Measurements from ENCODE around the gene RNF26. TPM values are rescaled to one million over a fixed set of nuclear protein-coding genes. Genes with fewer than 3 reads are reported as not detected.
A peak's percentile ranks its signal among the peaks of the same experiment; 100 is the strongest.

The RNF26 gene
- total and polyA plus RNA-seq, 2 donors (not counting 3 experiments of a cell fraction or from before 2014, with no cell fraction given), result 40.1 to 43.8 TPM

- Histone ChIP-seq H3K36me3 (ENCODE audit: control insufficient read depth in 2 of 2, extremely low read depth in 1 of 2, insufficient read depth in 2 of 2, low read length in 2 of 2) (peaks cover 24 to 29% of the 10 kb centered on the region in 2 experiments), H3K4me1 (ENCODE audit: control insufficient read depth, extremely low read depth, insufficient read depth, low read length) (peaks cover 2% of the 10 kb centered on the region), H3K9me1 (replicated peaks; ENCODE audit: control insufficient read depth, extremely low read depth, insufficient read depth, low read length) (no peaks in the 10 kb centered on the region), H3K79me2 (ENCODE audit: control insufficient read depth, insufficient read depth, low read length) (no peaks in the 10 kb centered on the region), H3K9me3 (replicated peaks; ENCODE audit: control insufficient read depth, insufficient read depth, low read length) (no peaks in the 10 kb centered on the region), H3K27ac (ENCODE audit: insufficient read depth, low read depth, low read length) (no peak overlapping the region), H3K9ac (replicated peaks; ENCODE audit: extremely low read depth, insufficient read depth, low read length) (no peak overlapping the region), H2AFZ (ENCODE audit: low read depth, low read length) (no peak overlapping the region), H4K20me1 (replicated peaks; ENCODE audit: control insufficient read depth, extremely low read depth, insufficient read depth, low read length) (no peaks in the 10 kb centered on the region), H3K4me2 (ENCODE audit: insufficient read depth, low read length) (no peak overlapping the region), H3K4me3 (replicated peaks in 1 of 3; ENCODE audit: insufficient read depth in 1 of 3, low read depth in 1 of 3, low read length in 3 of 3) (no peak overlapping the region), H3K27me3 (ENCODE audit: control insufficient read depth in 2 of 2, insufficient read depth in 2 of 2, low read length in 2 of 2) (no peaks in the 10 kb centered on the region)
- dilution Hi-C loops (cut with MboI; ENCODE audit: extremely low pct_ligation_motif_present, low sequenced_read_pairs), result no loop called here
- ChIA-PET POLR2A (no interaction called here), CTCF (interaction anchor here (0.5 to 1.6 kb wide), 7 partner anchors 10 to 310 kb away, joined by 3 to 7 read pairs (median 3); partner anchors contain the start of gene CBL)
- no peak for FAIRE-seq
- BruUV-seq (replicated peaks), result TSS peak; percentile 1
- intact Hi-C loops (cut with micrococcal nuclease), result no loop called here
- TF ChIP-seq EZH2 (IDR thresholded peaks at IDR 0.05; ENCODE audit: borderline replicate concordance, low read depth, low read length, severe bottlenecking) (no peak), POLR2AphosphoS5 (IDR thresholded peaks at IDR 0.05; ENCODE audit: insufficient read depth, low read depth, low read length) (no peak), MAX (IDR thresholded peaks at IDR 0.05; ENCODE audit: insufficient read depth, insufficient read length) (no peak)
- DNase-seq (ENCODE audit: low read depth, low spot score), result no peak
Observed at GRCh38 chr11:119300198-119300964, 33.9 kb upstream of the RNF26 start.

- FAIRE-seq (no peak), DNase-seq (ENCODE audit: low read depth, low spot score) (no peak)
- Histone ChIP-seq H2AFZ (ENCODE audit: low read depth, low read length) (no peak overlapping the region), H3K36me3 (ENCODE audit: control insufficient read depth in 2 of 2, extremely low read depth in 1 of 2, insufficient read depth in 2 of 2, low read length in 2 of 2) (peaks cover 20 to 23% of the 10 kb centered on the region in 2 experiments), H4K20me1 (replicated peaks; ENCODE audit: control insufficient read depth, extremely low read depth, insufficient read depth, low read length) (no peaks in the 10 kb centered on the region), H3K4me3 (replicated peaks in 1 of 3; ENCODE audit: insufficient read depth in 1 of 3, low read depth in 1 of 3, low read length in 3 of 3) (no peak overlapping the region), H3K79me2 (ENCODE audit: control insufficient read depth, insufficient read depth, low read length) (no peaks in the 10 kb centered on the region), H3K9ac (replicated peaks; ENCODE audit: extremely low read depth, insufficient read depth, low read length) (no peak overlapping the region), H3K27ac (ENCODE audit: insufficient read depth, low read depth, low read length) (no peak overlapping the region), H3K9me3 (replicated peaks; ENCODE audit: control insufficient read depth, insufficient read depth, low read length) (no peaks in the 10 kb centered on the region), H3K27me3 (ENCODE audit: control insufficient read depth in 2 of 2, insufficient read depth in 2 of 2, low read length in 2 of 2) (no peaks in the 10 kb centered on the region), H3K4me1 (ENCODE audit: control insufficient read depth, extremely low read depth, insufficient read depth, low read length) (peaks cover 2% of the 10 kb centered on the region), H3K4me2 (ENCODE audit: insufficient read depth, low read length) (no peak overlapping the region), H3K9me1 (replicated peaks; ENCODE audit: control insufficient read depth, extremely low read depth, insufficient read depth, low read length) (no peaks in the 10 kb centered on the region)
- ChIA-PET POLR2A (no interaction called here), CTCF (interaction anchor here (0.7 to 8.7 kb wide), 5 partner anchors 16 to 97 kb away, joined by 3 to 136 read pairs (median 3); partner anchors contain the start of genes CBL and MCAM)
- TF ChIP-seq JUN (IDR thresholded peaks at IDR 0.05; ENCODE audit: borderline replicate concordance, insufficient read depth, insufficient read length, low read depth), result no peak
- TF ChIP-seq FOS (IDR thresholded peaks at IDR 0.05; ENCODE audit: borderline replicate concordance, insufficient read depth, low read length), result no peak
- no peak for TF ChIP-seq EZH2 (IDR thresholded peaks at IDR 0.05; ENCODE audit: borderline replicate concordance, low read depth, low read length, severe bottlenecking)
- TF ChIP-seq CTCF (IDR thresholded peaks at IDR 0.05; ENCODE audit: extremely low read depth in 1 of 2, insufficient read depth in 1 of 2, low read depth in 1 of 2, low read length in 2 of 2), result no peak
- no peak for TF ChIP-seq MYC (IDR thresholded peaks at IDR 0.05; ENCODE audit: low read depth, low read length)
- no peak for TF ChIP-seq POLR2A (IDR thresholded peaks at IDR 0.05; ENCODE audit: low read depth, low read length)
- no peak for TF ChIP-seq POLR2AphosphoS5 (IDR thresholded peaks at IDR 0.05; ENCODE audit: insufficient read depth, low read depth, low read length)
- no peak for TF ChIP-seq GATA2 (IDR thresholded peaks at IDR 0.05; ENCODE audit: insufficient read depth, insufficient read length, low read depth, low read length)
- no peak for TF ChIP-seq MAX (IDR thresholded peaks at IDR 0.05; ENCODE audit: insufficient read depth, insufficient read length)
- no TSS peak for BruUV-seq (replicated peaks)
- dilution Hi-C loops (cut with MboI; ENCODE audit: extremely low pct_ligation_motif_present, low sequenced_read_pairs) (no loop called here), intact Hi-C loops (cut with micrococcal nuclease) (no loop called here)
Observed at GRCh38 chr11:119303227-119303718, 31.1 kb upstream of the RNF26 start.
